Fibroblast of the conjunctiva (primary cell): Measurements from ENCODE around the gene DNAH12.
"Not testable (repeated sequence)": the region's sequence is repeated elsewhere in the genome, so short reads cannot be mapped to it uniquely, and the experiment has no call there.

Experiments used
- DNase-seq: peaks from one replicate; pipeline ENCODE4 v3.0.0-alpha.2; 2010; ENCODE audit warnings: low read depth

The DNAH12 gene

DNA sequence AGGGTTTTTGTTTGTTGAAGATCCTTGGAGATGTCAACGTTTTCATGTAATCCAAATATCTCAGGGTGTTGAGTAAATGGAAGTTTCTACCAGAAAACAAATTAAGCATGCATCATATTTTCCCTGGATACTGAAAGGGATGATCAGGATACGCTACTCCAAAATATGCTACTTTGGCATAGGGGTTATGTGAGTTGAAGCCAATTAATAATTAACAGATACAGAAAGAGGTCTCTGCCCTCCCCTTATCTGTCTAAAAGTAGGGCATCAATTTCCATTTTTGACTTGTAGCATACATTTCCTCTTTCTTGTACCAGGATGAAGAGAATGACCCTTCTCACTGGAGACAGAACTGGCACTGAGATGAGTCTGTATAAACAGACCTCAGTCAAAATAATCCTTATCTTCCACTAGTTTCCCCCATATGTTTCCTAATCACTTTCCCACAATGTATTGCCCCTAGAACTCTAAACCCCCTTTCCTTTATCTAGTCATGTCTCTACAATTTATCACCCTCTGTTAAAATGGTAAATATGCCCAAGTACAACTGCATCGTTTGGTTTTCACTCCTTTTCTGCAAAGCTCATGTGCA is 234.3 kb downstream of the DNAH12 start:
- no peak for DNase-seq

DNA sequence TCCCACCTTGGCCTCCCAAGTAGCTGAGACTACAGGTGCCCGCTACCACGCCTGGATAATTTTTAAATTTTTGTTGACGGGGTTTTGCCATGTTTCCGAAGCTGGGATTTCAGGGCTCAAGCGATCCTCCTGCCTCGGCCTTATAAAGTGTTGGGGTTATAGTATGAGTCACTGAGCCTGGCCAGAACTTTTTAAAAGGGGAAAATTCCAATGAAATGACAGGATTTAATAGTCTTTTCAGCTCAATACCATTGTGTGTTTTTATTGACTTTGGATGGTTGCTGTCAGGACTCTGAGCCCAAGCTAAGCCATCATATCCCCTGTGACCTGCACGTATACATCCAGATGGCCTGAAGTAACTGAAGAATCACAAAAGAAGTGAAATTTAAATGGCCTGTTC is 240.6 kb downstream of the DNAH12 start:
- not testable (repeated sequence) for DNase-seq

DNA sequence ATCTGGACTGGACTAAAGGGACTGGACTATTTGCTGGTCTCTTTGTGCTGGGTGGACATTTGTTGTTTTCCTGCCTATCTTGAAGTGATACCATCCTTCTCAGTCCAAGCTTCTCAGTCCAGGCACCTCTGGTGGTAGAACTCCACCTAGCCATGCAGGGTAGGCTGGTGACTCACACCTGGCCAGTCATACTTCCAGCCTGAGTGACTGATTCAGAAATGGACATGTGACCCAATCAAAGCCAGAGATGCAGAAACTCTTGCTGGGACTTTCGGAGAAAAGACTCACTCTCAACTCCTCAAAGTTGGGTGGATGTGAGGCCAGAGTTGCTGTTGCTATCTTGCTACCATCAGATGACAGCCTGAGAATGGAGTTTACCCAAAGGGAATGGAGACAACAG is 246.1 kb downstream of the DNAH12 start:
- no peak for DNase-seq

DNA sequence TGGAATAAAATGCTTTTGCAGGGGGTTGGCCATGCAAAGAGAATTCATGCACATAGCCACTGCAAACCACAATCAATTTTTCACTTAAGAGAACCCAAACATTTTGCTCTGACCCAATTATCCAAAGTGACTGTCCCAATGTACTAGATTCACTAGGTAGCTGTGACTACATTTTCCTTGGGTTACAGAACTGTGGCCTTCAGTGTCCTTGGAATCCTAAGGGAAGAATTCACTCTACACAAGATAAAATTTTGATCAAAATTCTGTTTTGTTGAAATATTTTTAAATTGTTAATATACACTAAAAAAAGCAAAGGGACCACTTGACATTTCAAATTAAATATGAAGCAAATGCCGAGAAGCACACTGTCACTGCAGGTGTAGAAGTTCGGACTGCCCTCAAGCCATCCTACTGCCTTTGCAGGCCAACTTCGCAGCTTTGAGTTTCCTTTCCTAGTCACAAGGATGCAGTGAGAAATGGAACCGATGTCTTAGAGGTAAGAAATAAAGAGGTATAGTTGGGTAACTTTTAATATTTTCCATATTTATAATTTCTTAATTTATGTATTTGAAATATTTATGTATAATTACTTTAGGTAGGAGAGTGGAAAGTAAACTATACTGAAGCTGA is 251.1 kb downstream of the DNAH12 start:
- no peak for DNase-seq

DNA sequence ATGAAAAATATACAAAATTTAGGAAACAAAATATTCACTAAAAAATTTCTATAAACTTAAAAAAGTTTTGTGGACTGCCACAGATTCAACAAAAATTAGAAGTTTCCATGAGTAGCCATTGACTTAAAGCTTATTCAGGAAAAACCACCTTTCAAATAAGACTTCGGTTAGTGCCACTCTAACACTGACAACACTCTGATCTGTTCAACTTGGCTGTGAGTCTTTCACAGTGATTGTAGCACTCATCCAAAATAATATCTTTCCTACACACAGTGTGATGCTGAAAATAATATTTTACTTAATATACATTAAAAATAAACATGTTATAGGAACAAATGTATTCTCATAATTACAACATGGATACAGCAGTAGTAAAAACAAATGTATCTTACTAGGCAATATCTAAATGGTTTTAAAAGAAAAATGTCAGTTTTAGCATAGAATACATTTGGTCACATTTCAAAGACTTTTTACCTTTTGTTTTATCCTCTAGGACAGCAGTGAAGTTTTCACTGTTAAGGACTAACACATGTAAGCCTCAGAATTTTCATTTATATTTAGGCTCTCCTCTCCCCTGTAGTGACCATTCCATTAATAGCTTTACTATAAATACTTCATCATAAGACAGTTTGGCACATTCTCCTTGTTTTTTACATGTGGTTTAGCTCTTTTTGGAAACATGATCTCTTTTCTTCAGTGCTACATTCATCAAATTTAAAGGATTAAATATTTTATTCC is 251.8 kb downstream of the DNAH12 start, which contains the start of gene ASB14:
Gene ASB14 (minus strand): TSS at position 527 of the 738 bp plus-strand sequence. CDS start 652 bp downstream, outside the sequence.
- DNase-seq = no peak

DNA sequence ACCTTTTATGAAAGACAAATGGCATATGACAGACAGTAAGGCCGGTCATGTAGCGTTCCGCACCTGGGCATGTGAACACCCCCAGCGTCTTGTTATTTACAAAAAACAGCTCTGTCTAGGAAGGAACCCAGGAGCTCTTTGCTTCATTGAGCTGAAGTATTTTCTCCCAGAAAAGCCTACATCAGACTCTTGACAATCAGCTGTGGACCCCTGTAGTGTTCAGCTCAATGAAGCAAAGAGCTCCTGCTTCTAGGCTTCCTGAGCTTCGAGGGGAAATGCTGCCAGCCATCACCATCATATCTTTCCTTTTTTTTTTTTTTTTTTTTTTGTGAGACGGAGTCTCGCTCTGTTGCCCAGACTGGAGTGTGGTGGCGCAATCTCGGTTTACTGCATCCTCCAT is 255.7 kb downstream of the DNAH12 start:
- DNase-seq = no peak

DNA sequence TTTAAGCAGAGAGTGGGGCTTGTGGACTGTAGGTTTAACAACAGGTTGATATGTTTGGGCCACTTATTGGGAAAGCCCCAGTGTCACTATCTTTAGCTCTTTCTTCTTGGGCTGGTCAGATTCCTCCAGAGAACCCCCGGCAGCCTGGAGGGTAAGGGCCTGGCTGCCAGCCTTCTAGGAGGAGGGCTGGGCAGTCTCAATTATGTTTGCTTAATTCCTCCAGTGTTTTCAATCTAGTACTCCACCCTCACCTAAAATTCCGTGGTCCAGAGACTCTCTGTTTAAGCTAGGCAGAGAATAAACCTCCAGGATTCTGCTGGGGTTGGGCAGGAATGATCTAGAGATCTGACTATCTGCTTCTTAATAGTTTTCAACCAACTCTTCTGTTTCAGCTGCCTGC is 256.9 kb downstream of the DNAH12 start:
- DNase-seq = no peak

DNA sequence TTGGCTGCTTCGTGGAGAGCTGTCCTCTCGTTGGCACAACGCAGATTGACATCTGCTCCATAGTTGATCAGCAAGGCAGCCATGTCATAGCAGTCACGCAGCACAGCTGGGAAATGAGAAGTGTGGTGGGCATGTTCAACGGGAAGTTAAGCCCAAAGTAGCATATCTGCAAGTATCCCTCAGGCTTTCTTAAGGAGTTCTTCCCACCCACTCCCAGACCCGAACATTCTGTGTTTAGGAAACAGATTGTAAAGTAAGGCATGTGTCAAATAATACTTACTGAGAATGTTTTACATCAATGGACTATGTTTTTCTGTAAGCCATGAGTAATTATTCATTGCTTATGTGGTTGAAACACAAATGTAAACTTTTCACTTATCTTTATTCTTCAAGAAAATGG is 260.8 kb downstream of the DNAH12 start:
- no peak for DNase-seq

DNA sequence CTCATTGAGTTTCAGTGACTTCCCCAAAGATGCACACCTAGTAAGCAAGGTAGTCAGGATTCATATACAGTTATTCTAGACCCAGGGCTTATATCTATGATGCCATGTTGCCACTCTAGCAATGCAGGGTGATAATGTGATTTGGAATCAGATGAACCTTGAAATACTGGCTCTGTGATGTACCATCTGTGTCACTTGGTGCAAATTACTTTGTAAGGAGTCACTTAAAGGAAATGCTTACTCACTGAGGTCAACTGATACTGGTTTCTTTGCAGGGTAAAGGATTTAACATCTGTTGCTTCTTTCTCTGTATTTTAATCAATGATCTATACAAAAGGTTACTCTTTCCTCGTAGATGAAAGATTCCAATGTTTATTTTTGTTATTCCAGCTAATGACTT is 262.4 kb downstream of the DNAH12 start:
- no peak for DNase-seq

DNA sequence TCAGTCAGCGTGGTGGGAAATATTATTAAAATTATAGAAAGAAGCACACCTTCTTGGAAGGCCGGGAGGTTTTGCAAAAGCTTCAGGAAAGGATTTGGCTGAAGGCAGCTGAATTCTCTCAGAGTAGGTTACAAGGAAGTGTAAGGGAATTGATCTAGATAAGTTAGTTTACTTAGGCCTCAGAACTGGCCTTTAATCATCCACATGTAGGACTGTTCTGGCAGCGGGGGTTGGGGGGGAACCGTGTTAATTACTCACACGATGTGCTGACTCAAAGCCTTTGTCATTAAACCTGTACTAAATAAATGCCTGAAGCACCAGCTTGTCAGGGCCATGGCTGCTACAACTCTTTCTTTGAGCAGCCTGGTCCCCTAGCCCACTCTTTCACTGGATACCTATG is 264.5 kb downstream of the DNAH12 start:
- DNase-seq = no peak

DNA sequence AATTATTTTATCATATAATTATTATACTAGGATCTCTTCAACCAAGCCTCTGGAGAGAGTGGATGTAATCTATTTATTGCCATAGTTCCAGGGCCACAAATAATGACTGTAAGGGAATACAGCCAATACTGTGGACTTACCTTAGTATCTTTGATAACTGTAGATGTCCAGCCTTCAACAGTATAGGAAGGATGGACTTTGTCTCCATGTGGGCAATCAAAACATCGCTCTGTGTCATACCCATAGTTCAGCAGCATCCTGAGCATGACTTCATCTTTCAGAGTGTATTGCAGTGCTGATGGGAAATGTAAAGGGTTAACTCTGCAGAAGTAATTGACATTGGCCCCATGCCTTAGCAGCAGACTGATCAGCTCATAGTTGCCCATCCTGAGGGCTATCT is 265.9 kb downstream of the DNAH12 start:
- no peak for DNase-seq

DNA sequence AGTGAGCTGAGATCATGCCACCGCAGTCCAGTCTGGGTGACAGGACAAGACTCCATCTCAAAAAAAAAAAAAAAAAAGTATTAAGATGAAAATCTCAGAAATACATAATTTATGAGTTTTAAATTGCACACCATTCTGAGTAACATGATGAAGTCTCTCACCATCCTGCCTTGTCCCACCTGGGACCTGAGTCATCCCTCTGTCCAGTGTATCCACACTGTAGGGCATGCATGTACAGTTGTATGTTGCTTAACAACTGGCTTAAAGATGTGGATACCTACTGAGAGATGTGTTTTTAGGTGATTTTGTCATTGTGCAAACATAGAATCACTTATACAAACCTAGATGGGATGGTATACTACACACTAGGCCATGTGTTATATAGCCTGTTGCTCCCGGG is 268.8 kb downstream of the DNAH12 start:
- no peak for DNase-seq

DNA sequence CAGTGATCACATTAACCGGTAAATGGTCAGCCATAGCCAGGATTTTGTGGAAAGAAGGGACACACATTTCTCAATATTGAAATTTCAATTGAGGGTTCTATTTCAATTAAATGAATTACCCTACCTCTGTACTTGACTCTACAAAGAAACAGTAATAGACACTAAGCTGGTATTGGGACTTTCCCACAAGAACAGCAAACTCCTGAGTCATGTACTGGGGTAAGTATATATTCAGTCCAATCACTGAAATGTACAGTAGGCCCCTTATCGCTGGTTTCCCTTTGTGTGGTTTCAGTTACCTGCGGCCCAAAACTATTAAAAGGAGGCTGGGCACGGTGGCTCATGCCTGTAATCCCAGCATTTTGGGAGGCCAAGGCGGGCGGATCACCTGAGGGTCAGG is 269.3 kb downstream of the DNAH12 start:
- DNase-seq = no peak

DNA sequence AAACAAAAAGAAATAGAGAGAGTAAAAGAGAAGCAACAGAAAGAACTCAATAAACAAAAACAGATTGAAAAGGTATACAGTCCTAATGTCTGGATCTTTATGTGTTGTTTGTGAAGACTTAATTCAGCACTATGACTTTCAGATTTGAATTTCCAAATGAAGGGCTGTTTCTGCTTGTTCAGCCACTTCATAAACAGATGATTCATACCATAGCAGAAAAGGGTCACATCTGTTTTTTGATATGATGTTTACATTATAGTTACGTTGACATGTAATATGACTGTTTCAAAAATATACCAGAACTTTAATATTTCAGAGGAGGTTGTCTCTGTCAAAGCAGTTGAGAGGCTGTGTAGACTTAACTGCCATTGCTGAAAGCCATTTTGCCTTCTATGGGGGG is 275.7 kb downstream of the DNAH12 start:
- no peak for DNase-seq

DNA sequence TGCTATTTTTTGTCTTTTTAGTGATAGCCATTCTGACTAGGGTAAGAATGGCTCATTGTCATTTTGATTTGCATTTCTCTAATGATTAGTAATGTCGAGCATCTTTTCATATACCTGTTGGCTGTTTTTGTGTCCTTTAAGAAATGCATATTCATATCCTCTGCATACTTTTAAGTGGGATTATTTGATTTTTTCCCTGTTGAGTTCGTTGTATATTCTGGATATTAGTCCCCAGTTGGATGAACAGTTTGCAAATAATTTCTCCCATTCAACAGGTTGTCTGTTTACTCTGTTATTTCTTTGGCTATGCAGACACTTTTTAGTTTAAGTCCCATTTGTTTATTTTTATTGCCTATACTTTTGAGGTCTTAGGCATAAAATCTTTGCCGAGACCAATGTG is 282.2 kb downstream of the DNAH12 start:
- no peak for DNase-seq

DNA sequence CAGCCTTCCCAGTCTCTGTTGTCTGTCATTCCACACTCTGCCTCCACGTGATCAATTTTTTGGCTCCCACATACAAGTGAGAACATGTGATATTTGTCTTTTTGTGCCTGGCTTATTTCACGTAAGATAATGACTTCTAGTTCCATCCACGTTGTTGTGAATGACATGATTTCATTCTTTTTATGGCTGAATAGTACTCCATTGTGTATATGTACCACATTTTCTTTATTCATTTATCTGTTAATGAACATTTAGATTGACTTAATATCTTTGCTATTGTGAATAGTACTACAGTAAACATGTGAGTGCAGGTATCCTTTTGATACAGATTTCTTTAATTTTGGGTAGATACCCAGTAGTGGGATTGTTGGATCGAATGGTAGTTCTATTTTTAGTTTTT is 283.0 kb downstream of the DNAH12 start:
- DNase-seq = no peak

DNA sequence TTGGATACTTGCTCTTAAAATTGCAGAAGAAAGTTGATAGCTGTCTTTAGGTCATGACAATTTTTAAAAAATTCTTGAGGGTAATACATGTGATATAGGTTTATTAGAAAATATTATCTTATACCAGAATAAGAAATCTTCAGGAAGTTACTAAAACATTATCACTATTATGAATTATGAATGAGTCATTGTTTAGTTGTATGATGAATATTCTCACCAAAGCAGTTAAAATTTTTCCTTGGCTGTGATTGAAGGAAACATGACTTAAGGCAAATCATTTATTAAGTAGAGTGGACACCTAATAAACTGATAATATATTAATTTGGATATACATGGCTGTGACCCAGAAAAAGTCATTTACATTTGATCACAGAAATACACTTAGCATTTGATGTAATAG is 286.5 kb downstream of the DNAH12 start:
- no peak for DNase-seq

DNA sequence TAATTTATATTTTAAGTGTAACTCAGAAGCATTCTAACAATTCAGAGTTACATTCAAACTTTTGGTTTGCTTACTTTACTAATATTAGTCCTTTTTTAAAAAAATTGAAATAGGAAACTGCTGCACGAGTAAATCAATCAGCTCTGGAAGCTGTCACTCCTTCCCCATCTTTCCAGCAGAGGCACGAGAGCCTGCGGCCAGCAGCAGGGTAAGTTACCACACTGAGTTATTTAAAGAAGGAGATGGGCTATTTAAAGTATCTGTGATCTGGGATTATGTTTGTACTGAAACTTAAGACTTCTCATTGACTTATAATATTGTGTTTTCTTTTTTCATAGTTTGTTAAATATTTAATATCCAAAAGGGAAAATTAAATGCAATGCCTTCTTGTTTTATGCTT is 287.3 kb downstream of the DNAH12 start:
- DNase-seq = no peak

DNA sequence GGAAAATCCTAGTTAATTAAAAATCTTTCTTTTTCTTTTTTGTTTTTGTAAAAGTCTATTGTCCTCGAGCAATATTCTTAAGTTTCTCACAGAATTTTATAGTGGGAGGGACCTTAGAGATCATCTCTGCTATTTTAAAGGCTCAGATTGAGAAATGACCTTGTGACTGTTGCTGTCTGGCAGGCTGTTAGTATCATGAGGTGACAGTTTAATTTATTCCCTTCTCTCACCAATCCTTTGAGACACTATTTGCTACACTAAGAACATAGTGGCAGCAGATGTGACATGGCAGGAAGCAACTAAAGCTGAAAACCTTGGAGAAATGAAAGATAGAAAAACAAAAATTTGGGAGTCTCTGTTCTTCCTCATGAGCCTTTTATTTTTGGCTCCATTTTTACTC is 291.7 kb downstream of the DNAH12 start:
- DNase-seq = no peak

DNA sequence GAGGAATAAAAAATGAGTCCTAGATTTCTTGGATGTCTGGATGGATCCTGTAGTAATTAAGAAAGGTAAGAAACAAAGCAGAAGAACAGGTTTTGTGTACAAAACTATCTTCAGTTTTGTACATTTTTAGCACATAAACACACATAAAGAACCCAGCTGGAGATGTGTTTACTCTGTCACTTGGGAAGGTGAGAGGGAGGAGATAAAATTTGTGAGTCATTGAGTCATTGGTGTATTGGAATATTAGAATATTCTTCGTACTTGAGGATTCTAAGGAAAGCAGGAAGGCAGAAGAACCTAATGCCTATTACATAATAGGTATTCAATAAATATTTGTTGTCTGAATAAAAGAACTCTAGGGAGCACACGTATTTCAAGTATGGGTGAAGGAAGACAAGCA is 299.2 kb downstream of the DNAH12 start:
- no peak for DNase-seq
